ENCODE data around the gene TP53. TPM values are rescaled to one million over a fixed set of nuclear protein-coding genes. Genes with fewer than 3 reads are reported as not detected.

TP53 gene
- polyA plus RNA-seq, 3 donors: 16.2 to 35.1 (median 25.8) TPM

DNA sequence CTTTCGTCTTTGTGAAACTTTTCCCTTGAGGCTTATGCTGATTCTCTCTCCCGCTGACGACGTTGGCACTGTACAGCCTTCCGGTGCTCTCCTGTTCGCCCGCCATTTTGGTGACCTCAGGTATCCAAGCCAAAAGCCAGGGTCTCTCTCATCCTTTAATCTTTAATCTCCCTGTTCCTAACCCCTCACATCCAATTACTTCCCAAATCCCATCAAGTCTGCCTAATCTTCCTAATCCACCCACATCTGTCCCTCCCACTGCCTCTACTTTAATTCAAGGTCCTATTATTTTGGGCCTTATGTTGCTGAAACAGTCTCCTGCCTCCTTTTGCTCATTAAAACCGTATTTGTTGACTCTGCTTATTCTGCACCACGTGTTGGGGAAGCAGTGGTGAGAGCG is 8.3 kb upstream of the TP53 start:
- H4K20me1 ChIP-seq (ENCODE audit: insufficient read depth, low read length): no peaks in the 10 kb centered on the region
- no peak overlapping the region for H2AFZ ChIP-seq (ENCODE audit: insufficient read depth, low read depth, low read length, poor library complexity, severe bottlenecking)
- Mint-ChIP-seq H3K36me3 (peaks cover 31 to 55% of the 10 kb centered on the region in 2 donors), H3K9me3 (no peaks in the 10 kb centered on the region), H3K4me3 (no peak overlapping the region), H3K27ac (peak overlapping the region in 1 of 7 donors; percentile 60), H3K27me3 (ENCODE audit: low read depth in 3 of 3) (no peaks in the 10 kb centered on the region), H3K4me1 (no peaks in the 10 kb centered on the region)
- WGBS (ENCODE audit: insufficient coverage): over 99% methylated on average over 9 of the region's 10 CpGs
- no peak overlapping the region for H3K27ac ChIP-seq (ENCODE audit: low read depth in 1 of 2, low read length in 2 of 2)
- H3K4me1 ChIP-seq (ENCODE audit: control insufficient read depth in 1 of 2, insufficient read depth in 2 of 2, low read length in 2 of 2): no peaks in the 10 kb centered on the region
- no peaks in the 10 kb centered on the region for H3K27me3 ChIP-seq (ENCODE audit: control insufficient read depth in 2 of 2, insufficient read depth in 2 of 2, low read length in 2 of 2)
- peaks cover 7 to 14% of the 10 kb centered on the region in 2 donors for H3K36me3 ChIP-seq (replicated peaks in 1 of 2; ENCODE audit: control insufficient read depth in 1 of 2, insufficient read depth in 2 of 2, low read length in 2 of 2)
- H3K79me2 ChIP-seq (ENCODE audit: insufficient read depth, low read length): no peaks in the 10 kb centered on the region
- H3K9ac ChIP-seq (ENCODE audit: insufficient read depth, low read length, poor library complexity, severe bottlenecking): no peak overlapping the region
- H3K4me3 ChIP-seq (replicated peaks in 1 of 3; ENCODE audit: low read depth in 2 of 3, low read length in 3 of 3): no peak overlapping the region
- no peak overlapping the region for H3K4me2 ChIP-seq (replicated peaks; ENCODE audit: extremely low read depth, low read length, poor library complexity, severe bottlenecking)
- DNase-seq: no peak
- intact Hi-C loops (cut with micrococcal nuclease): no loop called here
- no peaks in the 10 kb centered on the region for H3K9me3 ChIP-seq (replicated peaks in 1 of 2; ENCODE audit: control insufficient read depth in 1 of 2, insufficient read depth in 1 of 2, low read length in 2 of 2)
- TF ChIP-seq, protein P1, sequence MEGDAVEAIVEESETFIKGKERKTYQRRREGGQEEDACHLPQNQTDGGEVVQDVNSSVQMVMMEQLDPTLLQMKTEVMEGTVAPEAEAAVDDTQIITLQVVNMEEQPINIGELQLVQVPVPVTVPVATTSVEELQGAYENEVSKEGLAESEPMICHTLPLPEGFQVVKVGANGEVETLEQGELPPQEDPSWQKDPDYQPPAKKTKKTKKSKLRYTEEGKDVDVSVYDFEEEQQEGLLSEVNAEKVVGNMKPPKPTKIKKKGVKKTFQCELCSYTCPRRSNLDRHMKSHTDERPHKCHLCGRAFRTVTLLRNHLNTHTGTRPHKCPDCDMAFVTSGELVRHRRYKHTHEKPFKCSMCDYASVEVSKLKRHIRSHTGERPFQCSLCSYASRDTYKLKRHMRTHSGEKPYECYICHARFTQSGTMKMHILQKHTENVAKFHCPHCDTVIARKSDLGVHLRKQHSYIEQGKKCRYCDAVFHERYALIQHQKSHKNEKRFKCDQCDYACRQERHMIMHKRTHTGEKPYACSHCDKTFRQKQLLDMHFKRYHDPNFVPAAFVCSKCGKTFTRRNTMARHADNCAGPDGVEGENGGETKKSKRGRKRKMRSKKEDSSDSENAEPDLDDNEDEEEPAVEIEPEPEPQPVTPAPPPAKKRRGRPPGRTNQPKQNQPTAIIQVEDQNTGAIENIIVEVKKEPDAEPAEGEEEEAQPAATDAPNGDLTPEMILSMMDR (IDR thresholded peaks at IDR 0.05): no peak

DNA sequence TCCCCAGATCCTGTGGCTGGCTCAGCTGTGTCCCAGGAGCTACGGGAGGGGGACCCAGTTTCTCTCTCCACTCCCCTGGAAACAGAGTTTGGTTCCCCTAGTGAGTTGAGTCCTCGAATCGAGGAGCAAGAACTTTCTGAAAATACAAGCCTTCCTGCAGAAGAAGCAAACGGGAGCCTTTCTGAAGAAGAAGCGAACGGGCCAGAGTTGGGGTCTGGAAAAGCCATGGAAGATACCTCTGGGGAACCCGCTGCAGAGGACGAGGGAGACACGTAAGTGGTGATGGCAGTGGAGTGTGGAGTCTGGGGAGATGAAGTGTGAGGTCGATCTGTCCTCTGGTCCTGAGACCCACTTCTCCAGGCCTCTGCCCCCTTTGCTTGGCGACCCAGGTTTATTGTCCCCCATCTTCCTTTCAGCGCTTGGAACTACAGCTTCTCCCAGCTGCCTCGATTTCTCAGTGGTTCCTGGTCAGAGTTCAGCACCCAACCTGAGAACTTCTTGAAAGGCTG is 1.6 kb upstream of the TP53 start:
- H3K9me3 ChIP-seq (replicated peaks in 1 of 2; ENCODE audit: control insufficient read depth in 1 of 2, insufficient read depth in 1 of 2, low read length in 2 of 2): no peaks in the 10 kb centered on the region
- Mint-ChIP-seq H3K36me3 (peaks cover 16 to 25% of the 10 kb centered on the region in 2 donors), H3K4me3 (peak overlapping the region; percentile 96 to 100), H3K27me3 (ENCODE audit: low read depth in 3 of 3) (no peaks in the 10 kb centered on the region), H3K9me3 (peaks cover 0 to 2% (median 0%) of the 10 kb centered on the region in 7 donors), H3K27ac (peak overlapping the region; percentile 70 to 100 (median 100)), H3K4me1 (peaks cover 32% of the 10 kb centered on the region)
- intact Hi-C loops (cut with micrococcal nuclease): loop anchor here (5.0 to 10.0 kb wide), 6 partner anchors 62 to 384 kb away; partner anchors contain the start of genes SAT2 (in 2 of the 2), EIF5A (in 1 of the 2), FGF11 (in 1 of the 2) and TMEM102 (in 1 of the 2)
- TF ChIP-seq, protein P1 (IDR thresholded peaks at IDR 0.05): no peak
- H3K9ac ChIP-seq (ENCODE audit: insufficient read depth, low read length, poor library complexity, severe bottlenecking): peak overlapping the region; percentile 73
- DNase-seq: no peak
- H3K79me2 ChIP-seq (ENCODE audit: insufficient read depth, low read length): peaks cover 38% of the 10 kb centered on the region
- H2AFZ ChIP-seq (ENCODE audit: insufficient read depth, low read depth, low read length, poor library complexity, severe bottlenecking): peak overlapping the region; percentile 97
- peak overlapping the region; percentile 77 for H3K4me2 ChIP-seq (replicated peaks; ENCODE audit: extremely low read depth, low read length, poor library complexity, severe bottlenecking)
- peak overlapping the region; percentile 85 to 99 (median 99) for H3K4me3 ChIP-seq (replicated peaks in 1 of 3; ENCODE audit: low read depth in 2 of 3, low read length in 3 of 3)
- no peaks in the 10 kb centered on the region for H3K27me3 ChIP-seq (ENCODE audit: control insufficient read depth in 2 of 2, insufficient read depth in 2 of 2, low read length in 2 of 2)
- peaks cover 0 to 3% of the 10 kb centered on the region in 2 donors for H3K36me3 ChIP-seq (replicated peaks in 1 of 2; ENCODE audit: control insufficient read depth in 1 of 2, insufficient read depth in 2 of 2, low read length in 2 of 2)
- H4K20me1 ChIP-seq (ENCODE audit: insufficient read depth, low read length): peaks cover 9% of the 10 kb centered on the region
- H3K27ac ChIP-seq (ENCODE audit: low read depth in 1 of 2, low read length in 2 of 2): peak overlapping the region in 1 of 2 donors; percentile 100
- WGBS (ENCODE audit: insufficient coverage): 13% methylated on average over 7 of the region's 13 CpGs
- peaks cover 24 to 35% of the 10 kb centered on the region in 2 donors for H3K4me1 ChIP-seq (ENCODE audit: control insufficient read depth in 1 of 2, insufficient read depth in 2 of 2, low read length in 2 of 2)

Measured in CD14-positive monocyte (primary cell).